Fibroblast of skin of right quadriceps (primary cell): ENCODE measurements around the gene COL6A2.
A peak's percentile ranks its signal among the peaks of the same experiment; 100 is the strongest.
"Not testable (repeated sequence)": the region's sequence is repeated elsewhere in the genome, so short reads cannot be mapped to it uniquely, and the experiment has no call there.

Experiments used
- DNase-seq: peaks from one replicate; pipeline ENCODE4 v3.0.0-alpha.2; 2013

Gene COL6A2

DNA sequence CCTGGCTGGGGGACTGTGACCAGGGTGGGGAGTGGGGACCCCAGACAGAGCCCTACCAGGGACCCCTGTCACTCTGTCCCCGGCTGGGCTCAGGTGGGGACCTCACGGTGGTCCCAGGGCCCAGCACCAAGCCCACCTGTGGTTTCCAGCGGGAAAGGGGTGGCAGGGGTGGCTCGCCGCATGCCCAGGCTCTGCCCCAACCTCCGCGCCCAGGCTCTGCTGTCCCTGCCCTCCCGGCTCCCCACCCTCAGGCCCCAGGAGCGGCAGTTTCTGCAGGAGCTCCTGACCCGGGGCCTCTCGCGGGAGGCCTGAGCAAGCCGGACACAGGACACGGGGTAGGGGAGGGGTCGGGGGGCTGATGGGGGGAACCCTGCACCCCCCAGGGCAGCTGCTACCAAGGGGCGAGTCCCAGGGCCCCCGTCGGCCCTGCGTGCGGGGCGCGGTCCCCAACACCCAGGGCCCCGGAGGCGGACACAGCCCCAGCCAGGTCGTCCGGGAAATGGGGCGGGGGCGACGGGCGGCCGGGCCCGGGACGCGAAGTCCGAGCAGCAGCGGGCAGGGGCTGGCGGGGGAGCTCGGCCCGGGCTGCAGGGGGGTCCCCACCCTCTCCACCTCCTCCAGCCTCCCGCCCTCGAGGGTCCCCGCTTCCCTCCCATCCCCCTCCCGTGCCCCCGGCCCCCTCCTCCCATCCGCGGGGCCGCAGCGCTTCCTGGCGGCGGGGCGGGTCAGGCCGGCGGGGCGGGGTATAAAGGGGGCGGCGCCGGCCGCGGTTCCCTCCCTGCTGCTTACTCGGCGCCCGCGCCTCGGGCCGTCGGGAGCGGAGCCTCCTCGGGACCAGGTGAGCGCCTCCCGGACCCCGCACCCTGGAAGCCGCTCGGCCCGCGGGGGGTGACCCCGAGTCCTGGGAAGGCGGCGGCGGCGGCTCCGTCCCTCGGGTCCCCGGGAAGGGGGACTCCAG lies at the start of gene COL6A2:
Gene COL6A2 (plus strand): TSS at position 777 of the 958 bp plus-strand sequence.
- DNase-seq: peak; percentile 70

DNA sequence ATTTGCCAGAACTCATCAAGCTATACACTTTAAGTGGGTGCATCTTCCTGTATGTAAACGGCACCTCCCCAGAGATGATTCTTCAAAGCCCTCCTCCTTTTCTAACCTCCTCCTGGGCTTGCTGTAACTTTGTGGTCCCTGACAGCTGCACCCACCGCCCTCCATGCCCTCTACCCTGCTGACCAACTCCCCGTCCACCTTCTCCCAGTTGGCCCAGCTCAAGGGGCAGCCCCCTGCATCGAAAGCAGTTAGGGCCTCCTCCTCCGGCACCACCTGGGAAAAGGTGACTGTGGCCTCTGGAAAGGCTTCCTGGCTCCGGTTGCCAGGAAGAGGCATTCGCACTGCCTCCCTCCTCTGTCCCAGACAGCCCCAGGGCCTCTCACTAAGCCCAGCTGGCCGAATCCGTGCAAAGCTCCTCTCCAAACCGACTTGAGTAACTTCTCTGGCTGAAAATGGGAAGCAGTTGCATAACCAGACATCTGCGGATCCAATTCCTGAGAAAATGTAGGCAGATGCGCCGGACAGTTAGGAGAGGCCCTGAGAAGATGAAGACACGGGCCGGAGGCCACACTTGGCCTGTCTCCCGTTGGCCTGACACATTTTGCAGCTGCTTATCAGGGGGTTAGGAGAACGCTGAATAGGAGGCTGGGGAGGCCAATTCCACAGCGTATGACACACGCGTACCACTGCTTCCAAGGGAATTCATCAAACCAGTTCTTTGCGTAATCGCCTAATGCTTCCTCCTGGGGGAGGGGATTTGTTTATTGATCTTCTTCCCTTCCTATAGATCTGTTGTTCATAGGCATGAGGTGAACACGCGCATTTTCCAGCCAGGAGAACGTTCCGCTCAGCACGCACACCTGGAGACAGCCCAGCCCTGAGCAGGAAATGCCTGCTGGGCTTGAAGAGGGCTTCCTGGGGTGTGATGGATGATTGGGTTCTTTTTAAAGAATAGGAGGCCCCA lies 48.7 kb upstream of the COL6A2 start:
- peak; percentile 100 for DNase-seq

DNA sequence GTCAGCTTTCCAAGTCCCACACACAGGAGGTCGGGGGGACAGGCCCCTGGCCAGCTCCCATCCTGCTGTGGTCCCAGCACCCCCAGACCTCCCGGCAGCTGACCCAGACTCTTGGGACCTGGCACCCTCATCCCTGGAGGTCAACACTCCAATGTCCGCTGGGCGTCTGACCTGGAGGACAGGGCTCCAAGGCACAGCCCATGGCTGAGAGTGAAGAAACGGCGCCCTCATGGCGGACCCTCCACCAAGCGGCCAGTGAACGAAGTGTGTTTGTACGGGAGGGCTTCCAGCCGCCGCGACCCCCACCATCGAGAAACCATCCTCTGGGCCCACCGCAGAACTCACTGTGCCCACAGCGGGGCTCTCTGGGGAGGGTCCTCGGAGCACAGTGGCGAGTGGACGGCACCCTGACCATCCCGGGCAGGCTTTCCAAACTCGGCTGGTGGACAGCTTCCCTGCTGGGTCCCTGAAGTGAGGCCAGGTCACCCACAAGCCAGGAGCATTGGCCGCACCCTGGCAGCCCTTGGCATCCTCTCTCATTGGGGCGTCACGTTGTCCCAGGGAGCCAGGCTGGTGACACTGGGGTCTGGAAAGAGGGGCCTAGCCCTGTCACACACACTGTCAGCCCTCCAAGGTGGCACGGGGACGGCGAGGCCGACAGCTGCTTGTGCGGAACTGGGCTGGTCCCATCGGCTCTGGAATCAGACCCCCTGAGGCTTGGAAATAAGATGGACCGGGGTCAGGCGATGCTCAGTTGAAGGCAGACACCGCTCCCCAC lies 47.8 kb upstream of the COL6A2 start:
- no peak for DNase-seq

DNA sequence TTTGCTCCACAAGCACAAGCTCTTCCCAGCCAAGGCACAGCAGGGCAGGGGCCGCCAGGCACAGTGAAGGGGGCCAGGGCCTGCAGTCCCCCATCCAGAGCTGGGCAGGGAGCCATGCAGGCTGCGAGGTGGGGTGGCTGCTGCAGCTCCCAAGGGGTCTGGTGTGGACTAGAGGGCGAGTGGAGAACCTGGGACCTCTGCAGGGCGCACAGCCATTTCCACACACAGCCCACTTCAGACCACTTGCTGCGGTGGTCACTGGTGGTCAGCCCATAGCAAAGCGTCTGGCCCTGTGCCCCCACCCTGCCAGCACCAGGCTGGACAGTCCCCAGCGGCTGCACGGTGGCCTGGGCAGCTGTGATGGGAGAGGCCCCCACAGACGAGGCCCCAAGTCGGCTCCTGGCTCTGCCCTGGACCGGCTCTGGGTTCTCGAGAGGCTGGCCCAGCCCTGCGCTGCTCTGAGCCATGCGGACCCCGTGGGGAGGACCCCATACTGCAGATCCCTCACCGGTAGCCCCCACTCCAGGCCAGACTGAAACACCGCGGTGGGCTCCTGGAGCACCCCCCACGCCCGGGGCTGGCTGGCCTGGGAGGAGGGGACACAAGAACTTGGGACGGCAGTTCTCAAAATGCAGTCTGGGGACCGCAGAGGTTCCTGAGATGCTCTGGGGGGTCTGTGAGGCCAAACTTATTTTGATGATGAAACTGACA lies 47.1 kb upstream of the COL6A2 start:
- no peak for DNase-seq

DNA sequence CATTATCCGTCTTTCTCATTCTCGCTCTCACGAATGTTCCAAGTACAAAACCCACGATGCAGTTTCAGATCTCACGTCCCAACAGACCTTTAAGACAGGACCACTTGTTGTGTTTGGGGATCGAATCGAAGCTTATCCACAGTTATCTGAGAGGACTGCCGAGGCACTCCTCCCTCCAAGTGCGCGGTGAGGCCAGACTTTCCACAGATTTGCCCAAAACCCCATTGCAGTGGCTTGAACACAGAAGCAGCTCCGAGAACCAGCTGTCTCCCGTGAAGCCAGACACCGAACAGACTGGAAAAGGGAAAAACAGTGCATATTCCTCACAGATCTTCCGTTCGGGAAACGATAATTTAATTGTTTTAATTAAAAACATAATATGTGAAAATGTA lies 46.5 kb upstream of the COL6A2 start:
- no peak for DNase-seq

DNA sequence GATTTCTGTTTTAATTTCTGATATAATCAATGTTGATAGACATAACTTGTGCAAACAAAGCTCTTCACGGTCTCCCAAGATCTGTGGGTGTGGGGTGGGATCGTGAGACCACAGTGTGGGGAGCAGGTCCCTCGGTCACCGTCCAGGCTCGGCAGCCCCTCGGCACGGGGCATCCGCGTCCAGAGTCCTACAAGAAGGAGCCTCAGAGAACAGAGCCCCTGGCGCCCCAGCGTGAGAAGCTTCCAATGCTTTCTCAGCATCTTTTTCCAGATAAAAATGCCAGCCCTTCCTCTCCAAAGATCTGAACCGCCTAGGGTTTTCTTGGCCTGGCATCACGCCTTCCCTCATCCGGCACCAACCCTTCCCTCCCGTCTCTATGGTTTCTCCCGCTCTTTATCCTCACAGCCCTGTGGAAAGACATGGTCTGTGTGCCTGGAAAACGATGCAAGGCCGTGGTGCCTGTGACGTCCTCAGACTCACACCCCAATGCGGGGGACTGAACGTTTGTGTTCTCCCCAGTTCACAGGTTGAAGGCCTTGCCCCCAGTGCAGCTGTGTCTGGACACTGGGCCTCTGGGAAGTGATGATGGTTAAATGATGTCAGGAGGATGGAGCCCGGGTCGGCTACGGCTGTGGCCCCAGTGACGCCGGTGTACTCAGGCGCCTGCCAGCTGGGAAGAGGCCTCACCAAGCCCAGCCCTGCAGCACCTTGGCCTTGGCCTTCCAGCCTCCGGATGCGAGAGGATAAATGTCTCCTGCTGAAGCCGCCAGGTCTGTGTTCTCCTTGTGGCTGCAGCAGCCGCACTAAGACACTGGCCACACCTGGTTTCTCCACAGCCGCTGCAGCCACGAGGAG lies 45.9 kb upstream of the COL6A2 start:
- no peak for DNase-seq

DNA sequence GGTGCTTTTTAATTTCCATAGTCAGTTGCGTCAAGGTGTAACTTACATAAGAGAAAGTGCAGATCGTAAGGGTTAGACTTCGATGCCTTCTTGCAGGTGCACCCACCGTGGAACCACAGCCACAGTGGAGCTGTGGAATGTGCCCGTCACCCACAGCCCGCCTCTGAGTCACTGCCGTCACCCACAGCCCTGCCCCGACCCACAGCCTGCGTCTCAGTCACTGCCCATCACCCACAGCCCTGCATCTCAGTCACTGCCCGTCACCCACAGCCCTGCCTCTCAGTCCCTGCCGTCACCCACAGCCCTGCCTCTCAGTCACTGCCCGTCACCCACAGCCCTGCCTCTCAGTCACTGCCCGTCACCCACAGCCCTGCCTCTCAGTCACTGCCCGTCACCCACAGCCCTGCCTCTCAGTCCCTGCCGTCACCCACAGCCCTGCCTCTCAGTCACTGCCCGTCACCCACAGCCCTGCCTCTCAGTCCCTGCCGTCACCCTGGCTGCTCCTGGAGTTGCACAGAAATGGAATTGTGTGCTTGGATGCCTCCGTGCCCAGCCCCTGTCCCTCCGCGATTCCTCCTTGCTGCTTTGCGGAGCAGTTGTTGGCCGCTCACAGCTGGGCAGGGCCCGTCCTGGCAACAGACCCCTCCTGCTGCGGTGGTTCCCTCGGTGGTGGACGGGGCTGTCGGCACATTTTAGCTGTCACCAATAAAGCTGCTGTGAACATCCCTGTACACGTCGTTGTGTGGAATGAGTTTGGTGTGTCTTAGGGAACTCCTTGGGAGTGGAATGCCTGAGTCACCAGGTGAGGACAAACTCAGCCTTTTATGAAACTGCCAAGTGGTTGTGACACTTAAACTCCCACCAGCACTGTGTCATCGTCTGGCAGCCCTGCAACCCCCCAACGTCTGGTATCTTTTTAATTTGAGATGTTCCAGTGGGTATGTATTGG lies 44.9 kb upstream of the COL6A2 start:
- peak; percentile 91 for DNase-seq

DNA sequence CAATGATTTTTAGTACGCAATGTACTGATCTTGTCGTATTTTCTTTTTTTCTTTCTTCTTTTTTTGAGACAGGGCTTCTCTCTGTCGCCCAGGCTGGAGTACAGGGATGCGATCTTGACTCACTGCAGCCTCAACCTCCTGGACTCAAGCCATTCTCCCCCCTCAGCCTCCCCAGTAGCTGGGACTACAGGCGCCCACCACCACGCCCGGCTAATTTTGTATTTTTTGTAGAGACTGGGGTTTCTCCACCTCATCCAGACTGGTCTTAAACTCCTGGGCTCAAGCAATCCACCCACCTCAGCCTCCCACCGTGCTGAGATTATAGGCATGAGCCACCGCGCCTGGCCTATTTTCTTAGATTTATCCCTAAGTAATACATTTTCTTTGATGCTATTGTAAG lies 43.9 kb upstream of the COL6A2 start:
- no peak for DNase-seq

DNA sequence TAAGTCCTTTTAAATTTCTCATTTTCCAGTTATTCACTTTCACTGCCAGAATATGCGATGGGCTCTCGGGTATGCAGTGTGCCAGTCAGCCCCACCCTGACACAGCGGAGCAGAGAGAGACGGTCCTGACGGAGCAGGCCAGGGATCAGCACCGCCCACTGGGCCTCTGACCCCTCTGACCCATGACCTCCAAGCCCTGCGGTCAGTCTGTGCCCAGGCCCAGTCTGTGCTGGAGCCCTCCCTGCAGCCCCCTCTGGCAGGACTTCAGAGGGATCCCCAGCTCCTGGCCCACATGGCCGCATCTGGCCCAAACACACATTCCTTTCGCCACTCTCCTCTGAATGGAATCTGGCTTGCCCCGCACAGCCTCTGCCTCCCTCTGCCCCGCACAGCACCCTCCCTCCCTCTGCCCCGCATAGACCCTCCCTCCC lies 43.4 kb upstream of the COL6A2 start:
- DNase-seq: no peak

DNA sequence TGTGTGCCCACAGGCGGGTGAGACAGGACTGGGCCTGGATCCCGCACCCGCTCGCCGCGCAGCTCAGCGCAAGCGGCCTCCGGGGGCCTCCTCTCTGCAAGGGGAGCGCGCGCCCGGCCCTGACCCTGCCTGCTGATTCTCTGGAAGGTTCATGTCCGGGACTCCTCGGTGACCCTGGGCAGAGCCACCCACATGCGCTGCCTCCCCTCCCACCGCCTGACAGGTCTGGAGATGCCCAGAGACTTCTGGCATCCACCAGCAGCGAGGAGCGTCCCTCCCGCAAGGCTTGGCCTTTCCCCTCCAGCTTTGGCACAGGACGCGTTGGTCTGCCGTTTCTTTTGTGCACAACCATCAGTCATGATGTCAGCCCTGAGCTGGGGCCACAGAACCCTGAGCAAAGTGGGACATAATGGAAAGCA lies 42.0 kb upstream of the COL6A2 start:
- no peak for DNase-seq

DNA sequence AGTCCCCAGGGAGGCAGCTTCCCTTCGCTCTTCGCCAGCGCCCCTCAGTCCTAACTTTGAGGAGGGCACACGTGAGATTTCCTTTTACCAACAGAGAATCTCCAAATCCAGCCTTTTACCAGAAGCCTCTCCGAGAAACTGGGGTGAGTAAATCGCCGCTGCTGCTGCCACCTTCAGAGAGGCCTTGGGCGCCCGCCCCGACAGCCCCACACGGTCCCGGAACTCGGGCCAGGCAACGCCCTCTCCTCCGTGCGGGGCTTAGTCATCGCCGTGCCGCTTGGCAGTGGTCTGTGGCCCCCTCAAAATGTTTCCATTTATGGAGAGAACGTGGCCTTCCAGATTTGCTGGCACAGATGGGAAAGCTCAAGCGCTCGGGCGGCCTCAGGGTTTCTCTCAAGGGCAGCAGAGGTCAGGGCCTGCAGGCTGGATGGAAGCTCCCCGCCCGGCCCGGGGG lies 41.4 kb upstream of the COL6A2 start:
- peak; percentile 91 for DNase-seq

DNA sequence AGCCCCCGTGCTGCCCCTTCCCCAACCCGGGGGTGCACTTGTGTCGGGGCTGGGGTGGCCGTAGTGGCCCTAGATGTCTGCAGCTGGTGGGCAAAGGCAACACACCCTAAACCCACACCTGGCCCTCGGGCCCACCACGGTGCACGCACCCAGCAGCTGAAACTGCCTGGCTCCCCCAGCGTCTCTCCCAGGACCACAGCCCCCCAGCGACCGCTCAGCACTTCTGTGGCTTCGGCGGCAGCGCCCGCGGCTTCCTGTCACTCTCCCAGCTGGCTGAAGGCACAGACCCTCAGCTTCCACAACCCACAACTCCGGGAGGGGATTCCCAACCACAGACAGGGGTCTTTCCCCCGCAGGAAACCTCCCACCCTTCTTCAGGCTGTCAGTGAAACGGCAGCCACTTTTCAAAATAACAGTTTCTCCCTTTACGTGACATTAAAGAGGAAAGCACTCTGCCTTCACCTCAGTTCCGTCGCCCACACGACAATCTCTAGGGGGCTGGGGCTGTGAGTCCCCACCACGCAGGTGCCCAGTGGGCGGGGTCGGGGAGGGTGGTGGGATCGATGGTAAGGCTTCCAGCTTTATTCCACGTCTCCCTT lies 40.7 kb upstream of the COL6A2 start:
- DNase-seq: no peak

DNA sequence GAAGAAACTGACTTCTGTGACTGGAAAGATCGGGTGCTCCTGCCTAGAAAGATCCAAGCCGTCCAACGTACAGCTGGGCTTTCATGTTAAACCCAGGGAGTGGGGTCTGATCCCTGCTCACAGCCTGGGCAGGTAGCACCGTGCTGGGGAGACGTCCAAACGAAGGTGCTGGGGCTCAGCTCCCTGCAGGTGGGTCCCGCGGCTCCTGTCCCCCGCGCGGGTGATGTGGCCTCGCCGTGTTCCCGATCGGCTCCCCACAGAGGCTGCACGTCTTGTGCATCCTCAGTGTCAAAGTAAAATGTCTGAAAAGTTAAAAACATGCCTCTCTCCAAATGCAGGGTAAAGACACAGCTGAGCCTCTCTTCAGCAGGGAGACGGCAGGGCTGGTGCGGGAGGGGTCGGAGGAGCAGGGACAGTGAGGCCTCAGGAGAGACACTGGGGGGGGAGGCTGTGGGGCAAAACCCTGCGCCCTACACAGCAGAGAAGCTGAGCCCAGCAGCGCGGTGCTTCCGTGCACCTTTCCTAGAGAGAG lies 40.1 kb upstream of the COL6A2 start:
- DNase-seq: no peak

DNA sequence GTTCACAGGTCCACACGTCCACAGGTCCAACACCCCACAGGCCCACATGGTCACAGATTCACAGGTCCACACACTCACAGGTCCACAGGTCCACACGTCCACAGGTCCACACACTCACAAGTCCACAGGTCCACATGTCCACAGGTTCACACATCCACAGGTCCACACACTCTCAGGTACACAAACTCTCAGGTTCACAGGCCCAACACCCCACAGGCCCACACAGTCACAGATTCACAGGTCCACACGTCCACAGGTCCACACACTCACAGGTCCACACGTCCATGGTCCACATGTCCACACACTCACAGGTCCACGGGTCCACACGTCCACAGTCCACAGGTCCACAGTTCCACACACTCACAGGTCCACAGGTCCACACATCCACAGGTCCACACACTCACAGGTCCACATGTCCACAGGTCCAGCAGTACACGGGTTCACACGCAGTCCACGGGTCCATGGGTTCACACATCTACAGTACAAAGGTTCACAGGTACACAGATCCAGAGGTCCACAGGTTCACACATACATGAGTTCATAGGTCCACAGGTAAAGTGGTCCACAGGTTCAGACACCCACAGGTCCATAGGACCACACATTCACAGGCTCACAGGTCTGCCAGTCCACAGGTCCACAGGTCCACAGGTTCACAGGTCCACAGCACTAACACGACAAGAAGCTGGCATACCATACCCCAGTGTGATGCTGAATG lies 39.3 kb upstream of the COL6A2 start:
- no peak for DNase-seq

DNA sequence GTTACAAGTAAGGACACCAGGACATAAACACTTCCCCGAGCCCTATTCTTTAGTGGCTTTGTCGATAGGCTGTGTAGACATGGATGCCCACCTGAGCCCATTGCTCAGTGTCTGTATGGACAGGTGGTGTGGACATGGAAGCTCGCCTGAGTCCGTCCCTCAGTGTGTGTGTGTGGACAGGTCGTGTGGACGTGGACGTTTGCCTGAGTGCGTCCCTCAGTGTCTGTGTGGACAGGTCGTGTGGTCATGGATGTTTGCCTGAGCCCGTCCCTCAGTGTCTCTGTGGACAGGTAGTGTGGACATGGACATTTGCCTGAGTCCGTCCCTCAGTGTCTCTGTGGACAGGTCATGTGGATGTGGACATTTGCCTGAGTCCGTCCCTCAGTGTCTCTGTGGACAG lies 38.7 kb upstream of the COL6A2 start:
- DNase-seq: no peak

DNA sequence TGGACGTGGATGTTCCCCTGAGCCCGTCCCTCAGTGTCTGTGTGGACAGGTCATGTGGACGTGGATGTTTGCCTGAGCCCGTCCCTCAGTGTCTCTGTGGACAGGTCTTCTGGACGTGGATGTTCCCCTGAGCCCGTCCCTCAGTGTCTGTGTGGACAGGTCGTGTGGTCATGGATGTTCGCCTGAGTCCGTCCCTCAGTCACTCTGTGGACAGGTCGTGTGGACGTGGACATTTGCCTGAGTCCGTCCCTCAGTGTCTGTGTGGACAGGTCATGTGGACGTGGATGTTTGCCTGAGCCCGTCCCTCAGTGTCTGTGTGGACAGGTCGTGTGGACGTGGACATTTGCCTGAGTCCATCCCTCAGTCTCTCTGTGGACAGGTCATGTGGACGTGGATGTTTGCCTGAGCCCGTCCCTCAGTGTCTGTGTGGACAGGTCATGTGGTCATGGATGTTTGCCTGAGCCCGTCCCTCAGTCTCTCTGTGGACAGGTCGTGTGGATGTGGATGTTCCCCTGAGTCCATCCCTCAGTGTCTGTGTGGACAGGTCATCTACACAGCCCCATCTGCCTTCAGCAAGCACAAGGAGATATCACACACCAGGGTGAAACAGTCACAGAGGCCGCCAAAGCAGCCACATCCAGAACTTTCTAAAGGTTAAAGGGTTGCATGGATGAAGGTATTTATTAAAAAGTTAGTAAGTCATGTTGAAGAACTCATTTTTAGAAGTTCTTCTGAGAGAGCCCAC lies 38.0 kb upstream of the COL6A2 start:
- not testable (repeated sequence) for DNase-seq

DNA sequence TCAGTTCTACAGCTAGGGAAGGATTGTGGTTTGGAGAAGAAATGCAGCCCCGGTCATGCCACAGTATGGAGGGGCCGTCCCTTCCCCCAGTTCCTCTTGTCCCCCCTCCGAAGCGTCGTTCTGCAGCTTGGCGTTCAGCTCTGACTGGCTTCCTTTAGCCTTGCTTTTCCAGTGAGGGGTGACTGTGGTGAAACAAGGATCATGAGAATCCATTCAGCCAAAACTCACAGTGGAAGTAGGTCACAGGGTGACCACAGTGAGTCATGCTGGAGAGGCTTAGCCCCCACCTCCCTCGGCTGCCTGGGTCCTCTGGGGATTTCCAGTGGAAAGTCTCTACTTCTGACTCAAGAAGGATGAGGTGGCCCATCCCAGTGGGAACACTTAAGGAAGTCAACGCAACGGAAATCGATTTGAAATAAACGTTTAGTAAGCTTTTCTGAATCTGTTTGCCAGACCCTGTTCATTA lies 37.3 kb upstream of the COL6A2 start:
- peak; percentile 100 for DNase-seq
